Stimulated activated CD8-positive, alpha-beta memory T cell treated with anti-CD3 and anti-CD28 coated beads, Interleukin-15, amount 100 ng/mL, for 4 hours (primary cell): ENCODE results near the gene STING1.

Source experiments
- DNase-seq, 2 donors: peaks; one replicate each; pipeline ENCODE4 v3.0.0-alpha.2; 2020; ENCODE audit warnings: low read depth in 2 of 2

The STING1 gene

GRCh38 chr5:139468421-139468931, 14.1 kb downstream of the STING1 start:
- DNase-seq, result no peak

- DNase-seq, result no peak
Observed at GRCh38 chr5:139462586-139463276, 19.8 kb downstream of the STING1 start, which contains the start of gene ECSCR. Gene ECSCR, minus strand, starts transcription at chr5:139462743. Its CDS starts 73 bp downstream, at chr5:139462670.

- DNase-seq, result no peak
Observed at GRCh38 chr5:139461698-139462097, 20.9 kb downstream of the STING1 start.

GRCh38 chr5:139461176-139461575, 21.4 kb downstream of the STING1 start:
- no peak for DNase-seq

GRCh38 chr5:139460455-139460854, 22.1 kb downstream of the STING1 start:
- no peak for DNase-seq

- DNase-seq, result no peak
Observed at GRCh38 chr5:139459451-139459934, 23.1 kb downstream of the STING1 start.

GRCh38 chr5:139458580-139459407, 23.8 kb downstream of the STING1 start:
- peak; percentile 49 to 74 for DNase-seq

- DNase-seq, result no peak
Observed at GRCh38 chr5:139457653-139458306, 24.8 kb downstream of the STING1 start.

GRCh38 chr5:139457241-139457640, 25.3 kb downstream of the STING1 start:
- no peak for DNase-seq

GRCh38 chr5:139456776-139457175, 25.8 kb downstream of the STING1 start:
- no peak for DNase-seq

GRCh38 chr5:139454568-139455290, 27.8 kb downstream of the STING1 start:
- DNase-seq, result no peak

GRCh38 chr5:139453683-139454567, 28.6 kb downstream of the STING1 start:
- peak in 1 of 2 donors; percentile 53 for DNase-seq

GRCh38 chr5:139451878-139452660, 30.5 kb downstream of the STING1 start:
- DNase-seq, result no peak

- DNase-seq, result no peak
Observed at GRCh38 chr5:139451176-139451575, 31.4 kb downstream of the STING1 start.

- no peak for DNase-seq
Observed at GRCh38 chr5:139446956-139447779, 35.4 kb downstream of the STING1 start.

- no peak for DNase-seq
Observed at GRCh38 chr5:139445325-139446170, 37.0 kb downstream of the STING1 start.

GRCh38 chr5:139443831-139444453, 38.6 kb downstream of the STING1 start:
- no peak for DNase-seq
